ENCODE results near the gene NCR3LG1.

The NCR3LG1 gene

DNA sequence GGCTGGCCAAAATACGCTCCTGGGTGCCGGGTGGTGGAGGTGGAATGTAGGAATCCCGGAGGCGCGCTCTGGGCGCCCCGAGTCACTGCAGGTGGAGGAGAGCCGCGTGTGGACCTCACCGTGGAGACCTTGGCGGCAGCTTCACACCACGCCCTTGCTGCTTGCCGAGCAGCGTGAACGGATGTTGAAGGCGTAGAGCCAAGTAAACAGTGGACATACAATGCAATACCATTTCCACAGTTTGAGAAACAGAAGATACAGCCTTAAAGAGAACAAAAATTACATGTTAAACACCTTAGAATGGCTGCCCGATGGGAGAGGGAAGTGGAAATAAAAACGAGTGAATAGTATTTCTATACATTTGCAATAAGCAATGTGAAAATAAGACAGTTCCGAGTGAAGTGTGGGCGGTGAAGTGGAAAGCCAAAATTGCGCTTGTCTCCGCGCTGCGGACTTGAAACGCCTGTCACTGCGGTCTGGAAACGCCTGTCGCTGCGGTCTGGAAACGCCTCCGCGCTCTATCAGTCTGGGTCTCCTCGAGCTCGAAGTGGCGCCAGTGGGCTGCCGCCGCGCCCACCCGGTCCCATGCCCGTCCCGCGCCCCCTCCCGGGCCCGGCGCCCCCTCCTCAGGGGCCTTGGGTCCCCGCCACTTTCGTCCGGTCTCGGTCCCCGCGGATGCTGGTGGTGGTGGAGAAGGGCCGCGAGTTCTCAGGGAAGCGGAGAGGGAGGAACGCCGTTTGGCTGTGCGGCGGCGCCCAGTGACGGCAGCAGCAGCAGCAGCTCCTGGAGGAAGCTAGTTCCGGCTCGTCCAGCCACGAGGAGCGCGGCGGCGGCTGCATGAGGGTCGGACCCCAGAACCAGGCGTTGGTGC lies 1.6 kb downstream of the NCR3LG1 start:
- no peak for TF ChIP-seq CTCF (IDR thresholded peaks at IDR 0.05; ENCODE audit: insufficient read depth, low read depth, low read length, missing control alignments)
- DNase-seq (ENCODE audit: low read depth): peak; percentile 50
- H3K4me3 ChIP-seq (ENCODE audit: low read depth, low read length): peak overlapping the region; percentile 65

GRCh38 chr11:17353821-17354600 lies 2.4 kb downstream of the NCR3LG1 start:
- no peak for DNase-seq (ENCODE audit: low read depth)
- peak overlapping the region; percentile 65 for H3K4me3 ChIP-seq (ENCODE audit: low read depth, low read length)
- TF ChIP-seq CTCF (IDR thresholded peaks at IDR 0.05; ENCODE audit: insufficient read depth, low read depth, low read length, missing control alignments): no peak

DNA sequence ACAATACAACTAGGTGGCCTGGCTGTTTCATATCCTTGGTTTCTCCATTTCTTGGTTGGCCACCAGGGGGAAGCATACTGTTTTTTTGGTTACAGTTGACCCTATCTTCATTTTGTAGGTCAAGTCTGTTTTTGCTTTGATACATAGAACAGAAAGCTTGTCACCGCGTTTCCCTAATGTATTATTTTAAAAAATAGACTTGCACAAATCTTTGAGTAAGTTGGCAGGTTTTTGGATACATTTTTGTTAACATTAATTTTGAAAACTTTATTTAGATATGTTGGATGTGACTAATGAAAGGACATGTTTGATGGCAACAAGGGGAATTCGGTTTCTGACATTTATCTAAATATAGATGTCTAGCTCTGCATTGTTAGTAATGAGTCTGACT lies 3.0 kb downstream of the NCR3LG1 start:
- TF ChIP-seq CTCF (IDR thresholded peaks at IDR 0.05; ENCODE audit: insufficient read depth, low read depth, low read length, missing control alignments): peak; percentile 60
- DNase-seq (ENCODE audit: low read depth): peak; percentile 75
- no peak overlapping the region for H3K4me3 ChIP-seq (ENCODE audit: low read depth, low read length)

GRCh38 chr11:17366495-17366894 lies 14.9 kb downstream of the NCR3LG1 start:
- no peak overlapping the region for H3K4me3 ChIP-seq (ENCODE audit: low read depth, low read length)
- DNase-seq (ENCODE audit: low read depth): no peak
- TF ChIP-seq CTCF (IDR thresholded peaks at IDR 0.05; ENCODE audit: insufficient read depth, low read depth, low read length, missing control alignments): no peak

DNA sequence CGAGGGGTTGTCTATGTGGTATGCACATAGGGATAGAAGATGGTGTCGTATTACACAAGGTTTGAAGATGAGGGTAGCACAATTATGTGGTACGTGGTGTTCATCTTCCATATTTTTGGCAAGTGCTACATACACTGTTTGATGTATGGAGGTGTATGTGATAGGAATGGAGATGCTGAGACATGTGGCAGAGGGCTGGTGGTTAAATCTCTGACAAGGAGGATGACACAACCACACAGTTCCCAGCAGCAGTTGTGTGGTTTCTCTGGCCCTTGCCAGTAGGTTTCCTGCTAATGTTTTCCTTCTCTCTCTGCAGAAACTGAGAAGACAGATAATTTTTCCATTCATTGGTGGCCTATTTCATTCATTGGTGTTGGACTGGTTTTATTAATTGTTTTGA lies 17.0 kb downstream of the NCR3LG1 start:
- H3K4me3 ChIP-seq (ENCODE audit: low read depth, low read length): no peak overlapping the region
- no peak for DNase-seq (ENCODE audit: low read depth)
- no peak for TF ChIP-seq CTCF (IDR thresholded peaks at IDR 0.05; ENCODE audit: insufficient read depth, low read depth, low read length, missing control alignments)

DNA sequence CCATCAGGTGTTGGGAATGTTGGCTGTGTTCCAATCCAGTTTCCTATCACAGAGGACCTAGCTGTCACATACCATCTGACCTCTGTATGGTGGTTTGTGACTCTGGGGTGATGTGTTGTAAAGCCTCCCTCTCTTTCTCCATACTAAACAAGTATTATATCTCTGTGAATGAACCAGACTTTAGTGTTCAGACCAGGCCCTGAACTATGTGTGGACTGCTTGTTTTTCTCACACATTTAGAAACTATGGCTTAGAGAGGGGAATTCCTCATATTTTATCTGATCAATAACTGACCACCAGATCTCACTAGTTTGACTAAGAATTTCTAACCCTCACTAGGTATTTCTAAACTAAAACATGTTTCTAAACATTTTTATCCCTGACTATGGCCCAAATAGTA lies 17.5 kb downstream of the NCR3LG1 start:
- no peak for TF ChIP-seq CTCF (IDR thresholded peaks at IDR 0.05; ENCODE audit: insufficient read depth, low read depth, low read length, missing control alignments)
- no peak for DNase-seq (ENCODE audit: low read depth)
- H3K4me3 ChIP-seq (ENCODE audit: low read depth, low read length): no peak overlapping the region
